Stomach smooth muscle (tissue), 2 donors: ENCODE results near the gene ASB6.
A peak's percentile ranks its signal among the peaks of the same experiment; 100 is the strongest.
"Not testable (repeated sequence)": the region's sequence is repeated elsewhere in the genome, so short reads cannot be mapped to it uniquely, and the experiment has no call there.

ENCODE experiments used
- H3K27ac ChIP-seq: one replicate; pipeline ENCODE4 v1.7.0; 2013; ENCODE audit warnings: mild to moderate bottlenecking, low read length, inconsistent platforms
- H3K27me3 ChIP-seq, 2 donors: one replicate each; pipeline ENCODE4 v1.7.0; 2013; ENCODE audit warnings: low read length in 2 of 2; ENCODE audit not compliant: insufficient read depth in 2 of 2, control insufficient read depth in 1 of 2
- H3K36me3 ChIP-seq, 2 donors: one replicate each; pipeline ENCODE4 v1.7.0; 2013; ENCODE audit warnings: low read length in 2 of 2; ENCODE audit not compliant: control insufficient read depth in 2 of 2, insufficient read depth in 2 of 2
- H3K4me1 ChIP-seq: one replicate; pipeline ENCODE4 v1.7.0; 2013; ENCODE audit warnings: low read length; ENCODE audit not compliant: control insufficient read depth, insufficient read depth
- H3K4me3 ChIP-seq, 2 donors: one replicate each; pipeline ENCODE4 v1.7.0; 2013; ENCODE audit warnings: low read length in 2 of 2
- H3K9ac ChIP-seq, 2 donors: one replicate each; pipeline ENCODE4 v1.7.0; 2013; ENCODE audit warnings: low read length in 2 of 2, mild to moderate bottlenecking in 1 of 2
- H3K9me3 ChIP-seq, 2 donors: one replicate each; pipeline ENCODE4 v1.7.0; 2013; ENCODE audit warnings: low read length in 2 of 2; ENCODE audit not compliant: control insufficient read depth in 2 of 2
- donor health status: healthy.
- donor health status: Pancreatic carcinoma.

The ASB6 gene

DNA sequence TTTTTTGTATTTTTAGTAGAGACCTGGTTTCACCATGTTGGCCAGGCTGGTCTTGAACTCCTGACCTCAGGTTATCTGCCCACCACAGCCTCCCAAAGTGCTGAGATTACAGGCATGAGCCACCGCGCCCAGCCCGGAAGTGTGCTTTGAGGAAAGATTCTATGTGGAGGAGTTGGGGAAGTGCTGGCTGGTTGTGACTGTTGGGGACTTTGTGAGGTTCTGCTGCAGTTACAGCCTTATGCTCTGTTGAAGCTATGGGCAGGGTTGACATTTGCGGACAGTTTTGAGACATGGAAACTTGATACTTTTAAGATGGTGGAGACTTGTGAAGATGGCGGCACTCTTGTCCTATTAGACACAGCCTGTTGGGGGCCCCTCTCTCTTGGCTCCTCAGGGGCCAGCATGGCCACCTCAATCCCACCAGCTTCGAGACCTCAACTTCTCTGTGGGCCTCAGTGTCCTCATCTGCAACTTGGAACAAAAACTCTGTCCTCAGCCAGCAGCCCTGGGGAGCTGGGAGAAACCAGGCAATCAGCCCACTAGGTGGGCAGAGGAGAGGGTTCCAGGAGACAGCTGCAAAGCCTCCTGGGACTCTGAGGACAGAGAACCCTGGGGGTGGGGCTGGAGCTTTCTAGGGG is 45.9 kb downstream of the ASB6 start:
- Histone ChIP-seq H3K36me3 (no peaks in the 10 kb centered on the region), H3K27me3 (no peaks in the 10 kb centered on the region), H3K27ac (peak overlapping the region; percentile 69), H3K4me1 (peaks cover 14% of the 10 kb centered on the region), H3K9ac (no peak overlapping the region), H3K9me3 (no peaks in the 10 kb centered on the region), H3K4me3 (no peak overlapping the region)

GRCh38 chr9:129595311-129595741 is 46.6 kb downstream of the ASB6 start:
- H3K4me1 ChIP-seq: peaks cover 14% of the 10 kb centered on the region
- H3K27me3 ChIP-seq: no peaks in the 10 kb centered on the region
- no peak overlapping the region for H3K4me3 ChIP-seq
- no peak overlapping the region for H3K27ac ChIP-seq
- H3K9ac ChIP-seq: no peak overlapping the region
- H3K9me3 ChIP-seq: no peaks in the 10 kb centered on the region
- H3K36me3 ChIP-seq: no peaks in the 10 kb centered on the region

- Histone ChIP-seq H3K4me3 (no peak overlapping the region), H3K27ac (no peak overlapping the region), H3K27me3 (no peaks in the 10 kb centered on the region)
These were observed 47.3 kb downstream of the ASB6 start for GRCh38 chr9:129594632-129595031.

GRCh38 chr9:129592790-129593189 is 49.2 kb downstream of the ASB6 start:
- peaks cover 11% of the 10 kb centered on the region for H3K4me1 ChIP-seq
- H3K4me3 ChIP-seq, H3K9me3 ChIP-seq, H3K27me3 ChIP-seq, H3K9ac ChIP-seq, H3K27ac ChIP-seq, H3K36me3 ChIP-seq: not testable (repeated sequence)

More at GRCh38 chr9:129594632-129595031, 47.3 kb downstream of the ASB6 start:
- Histone ChIP-seq H3K36me3 (no peaks in the 10 kb centered on the region), H3K9ac (no peak overlapping the region), H3K4me1 (peaks cover 14% of the 10 kb centered on the region), H3K9me3 (no peaks in the 10 kb centered on the region)

DNA sequence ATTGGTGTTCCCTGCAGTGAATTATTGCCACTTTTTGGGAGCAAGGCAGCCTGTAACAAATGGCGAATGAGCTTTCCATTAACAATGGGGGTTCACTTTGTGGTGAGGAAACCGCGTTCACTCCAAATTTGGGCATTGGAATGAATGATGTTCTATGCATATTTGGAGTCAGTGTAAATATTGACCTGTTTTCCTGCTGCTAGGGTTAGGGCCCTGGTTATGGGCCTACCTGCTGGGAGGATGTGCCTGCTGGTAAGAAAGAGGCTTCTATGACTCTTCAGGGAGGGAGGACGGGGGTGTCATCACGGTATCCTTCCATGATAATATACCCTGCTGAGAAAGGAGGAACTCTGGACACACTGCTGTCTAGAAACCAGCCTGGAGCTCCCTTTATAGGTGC is 50.0 kb downstream of the ASB6 start:
- Histone ChIP-seq H3K27me3 (no peaks in the 10 kb centered on the region), H3K27ac (no peak overlapping the region), H3K9ac (no peak overlapping the region), H3K4me1 (peaks cover 3% of the 10 kb centered on the region), H3K9me3 (no peaks in the 10 kb centered on the region), H3K36me3 (no peaks in the 10 kb centered on the region), H3K4me3 (no peak overlapping the region)

GRCh38 chr9:129590466-129590865 is 51.5 kb downstream of the ASB6 start:
- Histone ChIP-seq H3K4me3 (no peak overlapping the region), H3K27me3 (no peaks in the 10 kb centered on the region), H3K4me1 (no peaks in the 10 kb centered on the region), H3K36me3 (no peaks in the 10 kb centered on the region), H3K9me3 (no peaks in the 10 kb centered on the region), H3K27ac (no peak overlapping the region), H3K9ac (no peak overlapping the region)

GRCh38 chr9:129587487-129588262 is 54.3 kb downstream of the ASB6 start:
- no peak overlapping the region for H3K9ac ChIP-seq
- no peaks in the 10 kb centered on the region for H3K36me3 ChIP-seq
- H3K27me3 ChIP-seq: no peaks in the 10 kb centered on the region
- H3K9me3 ChIP-seq: no peaks in the 10 kb centered on the region
- no peaks in the 10 kb centered on the region for H3K4me1 ChIP-seq
- no peak overlapping the region for H3K27ac ChIP-seq
- no peak overlapping the region for H3K4me3 ChIP-seq

- H3K36me3 ChIP-seq: no peaks in the 10 kb centered on the region
- no peaks in the 10 kb centered on the region for H3K4me1 ChIP-seq
- H3K9me3 ChIP-seq: no peaks in the 10 kb centered on the region
- no peak overlapping the region for H3K27ac ChIP-seq
- no peak overlapping the region for H3K9ac ChIP-seq
- H3K4me3 ChIP-seq: no peak overlapping the region
- no peaks in the 10 kb centered on the region for H3K27me3 ChIP-seq
These were observed 55.3 kb downstream of the ASB6 start for GRCh38 chr9:129586685-129587084.

- no peaks in the 10 kb centered on the region for H3K27me3 ChIP-seq
- no peaks in the 10 kb centered on the region for H3K9me3 ChIP-seq
- H3K36me3 ChIP-seq: no peaks in the 10 kb centered on the region
- H3K4me1 ChIP-seq: no peaks in the 10 kb centered on the region
- H3K27ac ChIP-seq: no peak overlapping the region
- no peak overlapping the region for H3K4me3 ChIP-seq
- H3K9ac ChIP-seq: no peak overlapping the region
These were observed 55.7 kb downstream of the ASB6 start for GRCh38 chr9:129586245-129586644.

DNA sequence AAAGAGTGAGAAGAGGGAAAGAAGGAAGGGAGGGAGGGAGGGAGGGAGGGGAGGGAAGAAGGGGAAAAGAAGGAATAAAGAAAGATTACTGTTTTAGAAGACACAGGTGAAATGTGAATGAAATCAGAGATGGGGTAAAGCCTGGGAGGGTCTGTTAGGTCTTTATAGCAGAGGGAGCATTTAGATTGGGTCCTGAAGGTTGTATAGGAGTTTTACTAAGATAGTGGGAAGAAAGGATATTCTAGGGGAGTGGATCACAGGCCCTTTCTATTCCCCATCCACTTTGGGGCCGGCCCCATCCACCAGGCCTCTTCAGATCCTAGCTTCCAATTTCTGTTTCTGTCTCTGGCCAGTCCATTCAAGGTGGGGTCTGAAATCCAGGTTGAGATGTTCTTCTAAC is 56.6 kb downstream of the ASB6 start:
- no peak overlapping the region for H3K27ac ChIP-seq
- no peaks in the 10 kb centered on the region for H3K9me3 ChIP-seq
- H3K4me1 ChIP-seq: no peaks in the 10 kb centered on the region
- no peak overlapping the region for H3K4me3 ChIP-seq
- H3K27me3 ChIP-seq: no peaks in the 10 kb centered on the region
- H3K36me3 ChIP-seq: no peaks in the 10 kb centered on the region
- H3K9ac ChIP-seq: no peak overlapping the region
